IPS-NIHi7 (cell line): ENCODE measurements around the gene HLA-DMB.

Experiments used
- DNase-seq: peaks from one replicate; pipeline ENCODE4 v3.0.0; 2012; ENCODE audit warnings: mixed read lengths; ENCODE audit errors: extremely low spot score

Gene HLA-DMB

GRCh38 chr6:32940656-32941213 lies at the start of gene HLA-DMB:
Gene HLA-DMB (minus strand): TSS chr6:32941028. CDS start chr6:32940807, 221 bp downstream.
- DNase-seq: peak; percentile 82

GRCh38 chr6:32989368-32989767 lies 48.5 kb upstream of the HLA-DMB start:
- DNase-seq: no peak

- peak; percentile 82 for DNase-seq
Measured at GRCh38 chr6:32984622-32985389, 44.0 kb upstream of the HLA-DMB start.

GRCh38 chr6:32983964-32984621 lies 43.3 kb upstream of the HLA-DMB start:
- no peak for DNase-seq

GRCh38 chr6:32983493-32983848 lies 42.6 kb upstream of the HLA-DMB start:
- DNase-seq: no peak

GRCh38 chr6:32982702-32983492 lies 42.1 kb upstream of the HLA-DMB start:
- DNase-seq: no peak

- no peak for DNase-seq
Measured at GRCh38 chr6:32982084-32982701, 41.4 kb upstream of the HLA-DMB start.

- DNase-seq: no peak
Measured at GRCh38 chr6:32980488-32981038, 39.7 kb upstream of the HLA-DMB start.

GRCh38 chr6:32979720-32980487 lies 39.1 kb upstream of the HLA-DMB start:
- no peak for DNase-seq

GRCh38 chr6:32977953-32978324 lies 37.1 kb upstream of the HLA-DMB start:
- DNase-seq: no peak

GRCh38 chr6:32977272-32977952 lies 36.6 kb upstream of the HLA-DMB start:
- no peak for DNase-seq

GRCh38 chr6:32976334-32977069 lies 35.7 kb upstream of the HLA-DMB start:
- DNase-seq: no peak

- no peak for DNase-seq
Measured at GRCh38 chr6:32975886-32976285, 35.1 kb upstream of the HLA-DMB start.

GRCh38 chr6:32974541-32975308 lies 33.9 kb upstream of the HLA-DMB start:
- DNase-seq: no peak

GRCh38 chr6:32974016-32974333 lies 33.1 kb upstream of the HLA-DMB start:
- DNase-seq: peak; percentile 23

GRCh38 chr6:32973144-32974015 lies 32.6 kb upstream of the HLA-DMB start:
- DNase-seq: no peak

GRCh38 chr6:32972353-32973143 lies 31.7 kb upstream of the HLA-DMB start:
- peak; percentile 49 for DNase-seq
